H9 (cell line): ENCODE results near the gene STX7. TPM values are rescaled to one million over a fixed set of nuclear protein-coding genes. Genes with fewer than 3 reads are reported as not detected.

ENCODE experiments used
- DNase-seq: peaks from one replicate; pipeline ENCODE4 v3.0.0-alpha.2; 2017
- H2AFZ ChIP-seq: one replicate; pipeline ENCODE4 v1.6.1; 2013; ENCODE audit warnings: mild to moderate bottlenecking, low read length, control low read depth, moderate library complexity
- H2AK5ac ChIP-seq: 2 replicates; pipeline ENCODE4 v1.6.1; 2013; ENCODE audit warnings: low read length, control low read depth, mixed read lengths; ENCODE audit not compliant: insufficient read length
- H2BK120ac ChIP-seq: one replicate; pipeline ENCODE4 v1.6.1; 2013; ENCODE audit warnings: low read depth, mild to moderate bottlenecking, low read length, control low read depth, inconsistent platforms; ENCODE audit not compliant: poor library complexity, severe bottlenecking
- H2BK12ac ChIP-seq: 2 replicates; pipeline ENCODE4 v1.6.1; 2013; ENCODE audit warnings: low read length, control low read depth, mixed read lengths, low read depth; ENCODE audit not compliant: insufficient read length
- H2BK15ac ChIP-seq: 2 replicates; pipeline ENCODE4 v1.6.1; 2013; ENCODE audit warnings: low read depth, low read length, control low read depth
- H2BK20ac ChIP-seq: one replicate; pipeline ENCODE4 v1.6.1; 2013; ENCODE audit warnings: low read depth, mild to moderate bottlenecking, low read length, control low read depth, inconsistent platforms; ENCODE audit not compliant: poor library complexity, severe bottlenecking
- H2BK5ac ChIP-seq: 2 replicates; pipeline ENCODE4 v1.6.1; 2013; ENCODE audit warnings: low read length, control low read depth, mixed read lengths; ENCODE audit not compliant: insufficient read length
- H3K14ac ChIP-seq: 2 replicates; pipeline ENCODE4 v1.6.1; 2013; ENCODE audit warnings: low read length, control low read depth; ENCODE audit not compliant: insufficient read depth
- H3K18ac ChIP-seq: 2 replicates; pipeline ENCODE4 v1.6.1; 2013; ENCODE audit warnings: low read depth, mild to moderate bottlenecking, mixed read lengths, low read length, control low read depth; ENCODE audit not compliant: insufficient read length
- H3K23ac ChIP-seq: 2 replicates; pipeline ENCODE4 v1.6.1; 2013; ENCODE audit warnings: low read length, control low read depth, mixed read lengths, low read depth; ENCODE audit not compliant: insufficient read length
- H3K23me2 ChIP-seq: 2 replicates; pipeline ENCODE4 v1.6.1; 2013; ENCODE audit warnings: low read depth, mild to moderate bottlenecking, mixed read lengths, low read length, control low read depth; ENCODE audit not compliant: insufficient read length, poor library complexity, severe bottlenecking
- H3K27ac ChIP-seq: 2 replicates; pipeline ENCODE4 v1.5.1; 2013; ENCODE audit warnings: low read length, control low read depth, mixed read lengths, low read depth; ENCODE audit not compliant: insufficient read length
- H3K27me3 ChIP-seq: 2 replicates; pipeline ENCODE4 v1.6.1; 2013; ENCODE audit warnings: low read length, control low read depth, inconsistent platforms; ENCODE audit not compliant: insufficient read depth
- H3K4ac ChIP-seq: 2 replicates; pipeline ENCODE4 v1.6.1; 2013; ENCODE audit warnings: low read depth, mild to moderate bottlenecking, control low read depth, inconsistent platforms, low read length, moderate library complexity
- H3K4me1 ChIP-seq: 2 replicates; pipeline ENCODE4 v1.6.1; 2013; ENCODE audit warnings: low read length, control low read depth, inconsistent platforms; ENCODE audit not compliant: insufficient read depth
- H3K4me2 ChIP-seq: 2 replicates; pipeline ENCODE4 v1.6.1; 2013; ENCODE audit warnings: low read length, control low read depth, mixed read lengths; ENCODE audit not compliant: insufficient read length, insufficient read depth
- H3K56ac ChIP-seq: 2 replicates; pipeline ENCODE4 v1.6.1; 2013; ENCODE audit warnings: low read depth, mild to moderate bottlenecking, mixed read lengths, low read length, control low read depth; ENCODE audit not compliant: insufficient read length
- H3K79me1 ChIP-seq: 2 replicates; pipeline ENCODE4 v1.6.1; 2013; ENCODE audit warnings: low read depth, mild to moderate bottlenecking, moderate library complexity, low read length, control low read depth, inconsistent platforms; ENCODE audit not compliant: insufficient read depth, poor library complexity, severe bottlenecking
- H3K79me2 ChIP-seq: 2 replicates; pipeline ENCODE4 v1.6.1; 2013; ENCODE audit warnings: low read length, control low read depth, inconsistent platforms; ENCODE audit not compliant: insufficient read depth
- H3K9ac ChIP-seq: 2 replicates; pipeline ENCODE4 v1.6.1; 2013; ENCODE audit warnings: low read length, control low read depth, mixed read lengths; ENCODE audit not compliant: insufficient read length; ENCODE audit errors: extremely low read depth
- H3K9me3 ChIP-seq: one replicate; pipeline ENCODE4 v1.6.1; 2013; ENCODE audit warnings: low read depth, low read length, inconsistent platforms; ENCODE audit not compliant: control insufficient read depth
- H3T11ph ChIP-seq: one replicate; pipeline ENCODE4 v1.6.1; 2013; ENCODE audit warnings: mild to moderate bottlenecking, low read length, control low read depth, inconsistent platforms
- H4K20me1 ChIP-seq: one replicate; pipeline ENCODE4 v1.6.1; 2013; ENCODE audit not compliant: control insufficient read depth, insufficient read length, insufficient read depth
- H4K5ac ChIP-seq: 2 replicates; pipeline ENCODE4 v1.6.1; 2013; ENCODE audit warnings: low read depth, mild to moderate bottlenecking, mixed read lengths, low read length, control low read depth; ENCODE audit not compliant: insufficient read length
- H4K8ac ChIP-seq: replicated peaks from 2 replicates; pipeline ENCODE4 v1.6.1; 2013; ENCODE audit warnings: low read length, control low read depth, mixed read lengths, low read depth; ENCODE audit not compliant: insufficient read length
- H4K91ac ChIP-seq: 2 replicates; pipeline ENCODE4 v1.6.1; 2013; ENCODE audit warnings: low read depth, mild to moderate bottlenecking, moderate library complexity, mixed read lengths, low read length, control low read depth; ENCODE audit not compliant: insufficient read length
- H3K27ac Mint-ChIP-seq, 3 experiments: 2 replicates in 2 of 3; 3 replicates in 1 of 3; pipeline ENCODE4 v1.8.0; 2020 to 2021; ENCODE audit warnings: mixed read lengths in 3 of 3, mild to moderate bottlenecking in 1 of 3, moderate library complexity in 1 of 3
- H3K27me3 Mint-ChIP-seq: 2 replicates; pipeline ENCODE4 v1.8.0; 2021; ENCODE audit warnings: low read depth, mild to moderate bottlenecking, moderate library complexity, mixed read lengths
- H3K36me3 Mint-ChIP-seq, 3 experiments: 2 replicates in 2 of 3; 3 replicates in 1 of 3; pipeline ENCODE4 v1.8.0; 2020 to 2021; ENCODE audit warnings: low read depth in 3 of 3, mixed read lengths in 3 of 3; ENCODE audit not compliant: insufficient read depth in 1 of 3
- H3K4me1 Mint-ChIP-seq, 2 experiments: 2 replicates each; pipeline ENCODE4 v1.8.0; 2020; ENCODE audit warnings: mixed read lengths in 2 of 2
- H3K4me3 Mint-ChIP-seq, 2 experiments: 2 replicates in 1 of 2; 3 replicates in 1 of 2; pipeline ENCODE4 v1.8.0; 2020 to 2021; ENCODE audit warnings: mild to moderate bottlenecking in 2 of 2, mixed read lengths in 2 of 2, moderate library complexity in 1 of 2
- H3K9me3 Mint-ChIP-seq, 2 experiments: 2 replicates in 1 of 2; 3 replicates in 1 of 2; pipeline ENCODE4 v1.8.0; 2020; ENCODE audit warnings: mild to moderate bottlenecking in 2 of 2, mixed read lengths in 2 of 2, moderate library complexity in 1 of 2
- WGBS: extraction: QIAGEN DNeasy Blood & Tissue Kit; methylation state at CpG from one replicate; pipeline ENCODE4 v1.1.7; 2013; ENCODE audit warnings: missing lambda C conversion rate, low lambda C conversion rate, mixed read lengths; ENCODE audit not compliant: insufficient read length; ENCODE audit errors: extremely low coverage; 5-methylcytosine and 5-hydroxymethylcytosine counted together
- total RNA-seq: library from RNA; stranded (reverse); gene quantifications from 2 replicates; pipeline ENCODE4 v1.2.1, GENCODE V29; 2021
- TF ChIP-seq, protein P1 (sequence below): fragments of 200-600 bp; sonication (generic); conservative IDR thresholded peaks from 3 replicates; pipeline ENCODE4 v1.8.0; 2021; ENCODE audit warnings: antibody characterized with exemption, mild to moderate bottlenecking

Gene STX7
- total RNA-seq, 1 experiment from 2014 or later, result 30.0 TPM

- no peaks in the 10 kb centered on the region for H3K79me2 ChIP-seq
- no peak overlapping the region for H4K91ac ChIP-seq
- Mint-ChIP-seq H3K4me3 (no peak overlapping the region), H3K9me3 (no peaks in the 10 kb centered on the region), H3K4me1 (no peaks in the 10 kb centered on the region), H3K27me3 (no peaks in the 10 kb centered on the region), H3K27ac (no peak overlapping the region), H3K36me3 (peaks cover 0 to 31% (median 29%) of the 10 kb centered on the region in 3 experiments; a peak in 5 of 7 replicates)
- no peaks in the 10 kb centered on the region for H3K23me2 ChIP-seq
- no peaks in the 10 kb centered on the region for H4K20me1 ChIP-seq
- no peak overlapping the region for H3K4me2 ChIP-seq
- no peak overlapping the region for H4K8ac ChIP-seq
- H3K9me3 ChIP-seq, result no peaks in the 10 kb centered on the region
- H3K79me1 ChIP-seq, result no peaks in the 10 kb centered on the region
- H2BK5ac ChIP-seq, result no peak overlapping the region
- H2AK5ac ChIP-seq, result no peak overlapping the region
- no peak overlapping the region for H3K56ac ChIP-seq
- H3T11ph ChIP-seq, result no peak overlapping the region
- 100% methylated on average over 1 of the region's 6 CpGs for WGBS
- no peak for DNase-seq
- H3K14ac ChIP-seq, result no peak overlapping the region
- TF ChIP-seq, protein P1, sequence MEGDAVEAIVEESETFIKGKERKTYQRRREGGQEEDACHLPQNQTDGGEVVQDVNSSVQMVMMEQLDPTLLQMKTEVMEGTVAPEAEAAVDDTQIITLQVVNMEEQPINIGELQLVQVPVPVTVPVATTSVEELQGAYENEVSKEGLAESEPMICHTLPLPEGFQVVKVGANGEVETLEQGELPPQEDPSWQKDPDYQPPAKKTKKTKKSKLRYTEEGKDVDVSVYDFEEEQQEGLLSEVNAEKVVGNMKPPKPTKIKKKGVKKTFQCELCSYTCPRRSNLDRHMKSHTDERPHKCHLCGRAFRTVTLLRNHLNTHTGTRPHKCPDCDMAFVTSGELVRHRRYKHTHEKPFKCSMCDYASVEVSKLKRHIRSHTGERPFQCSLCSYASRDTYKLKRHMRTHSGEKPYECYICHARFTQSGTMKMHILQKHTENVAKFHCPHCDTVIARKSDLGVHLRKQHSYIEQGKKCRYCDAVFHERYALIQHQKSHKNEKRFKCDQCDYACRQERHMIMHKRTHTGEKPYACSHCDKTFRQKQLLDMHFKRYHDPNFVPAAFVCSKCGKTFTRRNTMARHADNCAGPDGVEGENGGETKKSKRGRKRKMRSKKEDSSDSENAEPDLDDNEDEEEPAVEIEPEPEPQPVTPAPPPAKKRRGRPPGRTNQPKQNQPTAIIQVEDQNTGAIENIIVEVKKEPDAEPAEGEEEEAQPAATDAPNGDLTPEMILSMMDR, result no peak
- no peak overlapping the region for H3K27ac ChIP-seq
- H2BK120ac ChIP-seq, result no peak overlapping the region
- H2BK20ac ChIP-seq, result no peak overlapping the region
- H3K18ac ChIP-seq, result no peak overlapping the region
- no peak overlapping the region for H3K4ac ChIP-seq
- no peak overlapping the region for H3K23ac ChIP-seq
- no peak overlapping the region for H2BK12ac ChIP-seq
- no peaks in the 10 kb centered on the region for H3K4me1 ChIP-seq
- H2BK15ac ChIP-seq, result no peak overlapping the region
- no peak overlapping the region for H2AFZ ChIP-seq
- H3K27me3 ChIP-seq, result no peaks in the 10 kb centered on the region
- H3K9ac ChIP-seq, result no peak overlapping the region
- H4K5ac ChIP-seq, result no peak overlapping the region
These were observed 51.0 kb downstream of the STX7 start for GRCh38 chr6:132461958-132462357.
